ENCODE results near the gene TBC1D16.

- TF ChIP-seq CTCF (IDR thresholded peaks at IDR 0.05) (no peak), POLR2A (IDR thresholded peaks at IDR 0.05) (no peak)
Measured at GRCh38 chr17:79917902-79918484, 117.7 kb downstream of the TBC1D16 start.

Measured in Peyer's patch (tissue), 4 donors.